ENCODE results near the gene TRIM61.
"Not testable (repeated sequence)": the region's sequence is repeated elsewhere in the genome, so short reads cannot be mapped to it uniquely, and the experiment has no call there.

DNA sequence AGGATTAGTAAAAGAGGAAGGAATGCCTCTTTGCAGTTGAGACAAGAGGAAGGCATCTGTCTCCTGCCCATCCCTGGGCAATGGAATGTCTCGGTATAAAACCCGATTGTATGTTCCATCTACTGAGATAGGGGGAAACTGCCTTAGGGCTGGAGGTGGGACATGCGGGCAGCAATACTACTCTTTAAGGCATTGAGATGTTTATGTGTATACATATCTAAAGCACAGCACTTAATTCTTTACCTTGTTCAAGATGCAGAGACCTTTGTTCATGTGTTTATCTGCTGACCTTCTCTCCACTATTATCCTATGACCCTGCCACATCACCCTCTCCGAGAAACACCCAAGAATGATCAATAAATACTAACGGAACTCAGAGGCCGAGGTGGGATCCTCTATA, 18.7 kb upstream of the TRIM61 start:
- TF ChIP-seq, protein P1, sequence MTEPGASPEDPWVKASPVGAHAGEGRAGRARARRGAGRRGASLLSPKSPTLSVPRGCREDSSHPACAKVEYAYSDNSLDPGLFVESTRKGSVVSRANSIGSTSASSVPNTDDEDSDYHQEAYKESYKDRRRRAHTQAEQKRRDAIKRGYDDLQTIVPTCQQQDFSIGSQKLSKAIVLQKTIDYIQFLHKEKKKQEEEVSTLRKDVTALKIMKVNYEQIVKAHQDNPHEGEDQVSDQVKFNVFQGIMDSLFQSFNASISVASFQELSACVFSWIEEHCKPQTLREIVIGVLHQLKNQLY (CRISPR knock-in tag; conservative IDR thresholded peaks at IDR 0.05), result not testable (repeated sequence)
- TF ChIP-seq MEIS2 (IDR thresholded peaks at IDR 0.05; ENCODE audit: partially characterized antibody); ZNF324 (CRISPR knock-in tag; IDR thresholded peaks at IDR 0.05); ZBTB7A (IDR thresholded peaks at IDR 0.05; ENCODE audit: borderline replicate concordance, control insufficient read depth, low read depth, low read length); PML (IDR thresholded peaks at IDR 0.05; ENCODE audit: low read length); ZBTB33 (CRISPR knock-in tag; IDR thresholded peaks at IDR 0.05); CTCF (IDR thresholded peaks at IDR 0.05 in 2 of 3, conservative IDR thresholded peaks at IDR 0.05 in 1 of 3; ENCODE audit: insufficient read depth in 2 of 3, low read depth in 1 of 3, low read length in 3 of 3); ZNF445 (CRISPR knock-in tag; IDR thresholded peaks at IDR 0.05; ENCODE audit: low read depth); ELF1 (tag; IDR thresholded peaks at IDR 0.05); ZFP30 (CRISPR knock-in tag; IDR thresholded peaks at IDR 0.05; ENCODE audit: borderline replicate concordance): not testable (repeated sequence)
- TF ChIP-seq, protein P2, sequence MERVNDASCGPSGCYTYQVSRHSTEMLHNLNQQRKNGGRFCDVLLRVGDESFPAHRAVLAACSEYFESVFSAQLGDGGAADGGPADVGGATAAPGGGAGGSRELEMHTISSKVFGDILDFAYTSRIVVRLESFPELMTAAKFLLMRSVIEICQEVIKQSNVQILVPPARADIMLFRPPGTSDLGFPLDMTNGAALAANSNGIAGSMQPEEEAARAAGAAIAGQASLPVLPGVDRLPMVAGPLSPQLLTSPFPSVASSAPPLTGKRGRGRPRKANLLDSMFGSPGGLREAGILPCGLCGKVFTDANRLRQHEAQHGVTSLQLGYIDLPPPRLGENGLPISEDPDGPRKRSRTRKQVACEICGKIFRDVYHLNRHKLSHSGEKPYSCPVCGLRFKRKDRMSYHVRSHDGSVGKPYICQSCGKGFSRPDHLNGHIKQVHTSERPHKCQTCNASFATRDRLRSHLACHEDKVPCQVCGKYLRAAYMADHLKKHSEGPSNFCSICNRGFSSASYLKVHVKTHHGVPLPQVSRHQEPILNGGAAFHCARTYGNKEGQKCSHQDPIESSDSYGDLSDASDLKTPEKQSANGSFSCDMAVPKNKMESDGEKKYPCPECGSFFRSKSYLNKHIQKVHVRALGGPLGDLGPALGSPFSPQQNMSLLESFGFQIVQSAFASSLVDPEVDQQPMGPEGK (CRISPR knock-in tag; IDR thresholded peaks at IDR 0.05; ENCODE audit: borderline replicate concordance), result not testable (repeated sequence)

Data from K562 (cell line).